Measurements from ENCODE around the gene CCDC40. TPM values are rescaled to one million over a fixed set of nuclear protein-coding genes. Genes with fewer than 3 reads are reported as not detected.

The CCDC40 gene
- total and polyA plus RNA-seq, 8 donors: 0.61 to 56.2 (median 3.8) TPM

- no peaks in the 10 kb centered on the region for H3K36me3 ChIP-seq
- no peaks in the 10 kb centered on the region for H3K9me3 ChIP-seq
- no peak overlapping the region for H3K4me3 ChIP-seq
- peaks cover 39 to 83% (median 62%) of the 10 kb centered on the region in 4 donors for H3K4me1 ChIP-seq
- TF ChIP-seq CTCF (IDR thresholded peaks at IDR 0.05) (peak in 2 of 7 experiments; percentile 19 to 47), POLR2A (IDR thresholded peaks at IDR 0.05) (no peak), POLR2AphosphoS5 (IDR thresholded peaks at IDR 0.05) (peak in 2 of 3 donors; percentile 23 to 82), EP300 (IDR thresholded peaks at IDR 0.05) (no peak)
- 45 to 79% (median 60%) methylated on average over 22 to 25 of the region's 25 CpGs for WGBS, 5 donors
- H3K27ac ChIP-seq: peak overlapping the region; percentile 38 to 75 (median 65)
- intact Hi-C loops (cut with DNase I; ENCODE audit: low total_unique reads): no loop called here
- no peaks in the 10 kb centered on the region for H3K27me3 ChIP-seq
- DNase-seq: peak; percentile 92
Observed at GRCh38 chr17:80030730-80031410, 5.6 kb upstream of the CCDC40 start.

GRCh38 chr17:80031691-80032430 lies 4.6 kb upstream of the CCDC40 start:
- H3K27me3 ChIP-seq: peaks cover 0 to 4% (median 0%) of the 10 kb centered on the region in 3 donors
- H3K27ac ChIP-seq: no peak overlapping the region
- intact Hi-C loops (cut with DNase I; ENCODE audit: low total_unique reads): no loop called here
- no peak overlapping the region for H3K4me3 ChIP-seq
- TF ChIP-seq POLR2AphosphoS5 (IDR thresholded peaks at IDR 0.05): no peak
- H3K4me1 ChIP-seq: peaks cover 35 to 78% (median 59%) of the 10 kb centered on the region in 4 donors
- no peaks in the 10 kb centered on the region for H3K36me3 ChIP-seq
- no peak for DNase-seq
- 90 to 94% (median 92%) methylated on average over 12 of the region's 12 CpGs for WGBS, 5 donors
- H3K9me3 ChIP-seq: no peaks in the 10 kb centered on the region

- TF ChIP-seq CTCF (IDR thresholded peaks at IDR 0.05): no peak
- no peak for DNase-seq
- 94 to 96% (median 95%) methylated on average over 9 of the region's 9 CpGs for WGBS, 5 donors
Observed at GRCh38 chr17:80032614-80033171, 3.7 kb upstream of the CCDC40 start.

GRCh38 chr17:80033840-80034239 lies 2.6 kb upstream of the CCDC40 start:
- WGBS, 5 donors: 86 to 94% (median 93%) methylated on average over 4 of the region's 4 CpGs
- DNase-seq: no peak
- Histone ChIP-seq H3K4me3 (peak overlapping the region in 1 of 4 donors; percentile 83), H3K27me3 (peaks cover 0 to 6% (median 0%) of the 10 kb centered on the region in 3 donors), H3K4me1 (peaks cover 29 to 64% (median 50%) of the 10 kb centered on the region in 4 donors), H3K36me3 (no peaks in the 10 kb centered on the region), H3K9me3 (no peaks in the 10 kb centered on the region), H3K27ac (no peak overlapping the region)
- no peak for TF ChIP-seq POLR2A (IDR thresholded peaks at IDR 0.05)
- TF ChIP-seq POLR2AphosphoS5 (IDR thresholded peaks at IDR 0.05): no peak
- no peak for TF ChIP-seq EP300 (IDR thresholded peaks at IDR 0.05)
- TF ChIP-seq CTCF (IDR thresholded peaks at IDR 0.05): no peak
- intact Hi-C loops (cut with DNase I; ENCODE audit: low total_unique reads): no loop called here

More at GRCh38 chr17:80032614-80033171, 3.7 kb upstream of the CCDC40 start:
- intact Hi-C loops (cut with DNase I; ENCODE audit: low total_unique reads): no loop called here
- Histone ChIP-seq H3K4me3 (no peak overlapping the region), H3K27ac (no peak overlapping the region), H3K4me1 (peaks cover 40 to 75% (median 60%) of the 10 kb centered on the region in 4 donors), H3K27me3 (peaks cover 0 to 6% (median 0%) of the 10 kb centered on the region in 3 donors), H3K9me3 (no peaks in the 10 kb centered on the region), H3K36me3 (no peaks in the 10 kb centered on the region)

All from stomach (tissue), 9 donors.